Measurements from ENCODE around the gene ADCY7.

DNA sequence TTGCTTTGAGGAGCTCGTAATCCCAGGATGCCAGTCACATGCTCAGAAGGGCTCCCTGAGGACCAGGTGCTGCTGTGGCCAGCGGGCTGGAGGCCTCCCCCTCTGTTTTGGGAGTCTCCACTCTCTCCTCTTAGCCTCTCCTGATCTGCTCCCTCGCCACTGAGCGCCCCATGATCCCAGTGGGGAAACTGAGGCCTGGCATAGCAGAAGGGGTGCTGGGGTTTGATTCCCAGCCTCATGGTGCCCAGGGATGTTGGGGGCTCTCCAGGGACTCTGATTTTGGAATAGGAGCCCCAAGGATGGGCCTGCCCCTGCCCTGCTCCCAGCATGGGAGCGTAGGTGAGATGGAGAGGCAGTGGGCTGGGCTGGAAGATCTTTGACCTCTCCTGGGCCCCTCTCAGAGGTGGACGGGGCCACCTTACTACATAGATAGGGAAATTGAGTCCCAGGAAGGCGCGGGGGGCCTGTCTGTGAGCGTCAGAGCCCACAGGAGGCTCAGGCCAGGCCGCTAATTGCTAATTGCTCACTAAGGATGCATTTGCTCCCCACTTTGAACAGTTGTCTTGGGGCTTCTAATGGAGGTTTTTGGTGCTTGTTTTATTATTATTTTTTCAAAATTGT, 525 bp upstream of the ADCY7 start:
- TF ChIP-seq POLR2A (IDR thresholded peaks at IDR 0.05) (no peak), CTCF (IDR thresholded peaks at IDR 0.05) (no peak), EP300 (IDR thresholded peaks at IDR 0.05) (no peak)
